Measurements from ENCODE around the gene NHLH2.

The NHLH2 gene

GRCh38 chr1:115842948-115843347 is 2.0 kb upstream of the NHLH2 start:
- no peak overlapping the region for H3K4me3 ChIP-seq (replicated peaks; ENCODE audit: low read depth, low read length)
- no peak for DNase-seq (ENCODE audit: extremely low read depth, insufficient read length)
- TF ChIP-seq, protein P1, sequence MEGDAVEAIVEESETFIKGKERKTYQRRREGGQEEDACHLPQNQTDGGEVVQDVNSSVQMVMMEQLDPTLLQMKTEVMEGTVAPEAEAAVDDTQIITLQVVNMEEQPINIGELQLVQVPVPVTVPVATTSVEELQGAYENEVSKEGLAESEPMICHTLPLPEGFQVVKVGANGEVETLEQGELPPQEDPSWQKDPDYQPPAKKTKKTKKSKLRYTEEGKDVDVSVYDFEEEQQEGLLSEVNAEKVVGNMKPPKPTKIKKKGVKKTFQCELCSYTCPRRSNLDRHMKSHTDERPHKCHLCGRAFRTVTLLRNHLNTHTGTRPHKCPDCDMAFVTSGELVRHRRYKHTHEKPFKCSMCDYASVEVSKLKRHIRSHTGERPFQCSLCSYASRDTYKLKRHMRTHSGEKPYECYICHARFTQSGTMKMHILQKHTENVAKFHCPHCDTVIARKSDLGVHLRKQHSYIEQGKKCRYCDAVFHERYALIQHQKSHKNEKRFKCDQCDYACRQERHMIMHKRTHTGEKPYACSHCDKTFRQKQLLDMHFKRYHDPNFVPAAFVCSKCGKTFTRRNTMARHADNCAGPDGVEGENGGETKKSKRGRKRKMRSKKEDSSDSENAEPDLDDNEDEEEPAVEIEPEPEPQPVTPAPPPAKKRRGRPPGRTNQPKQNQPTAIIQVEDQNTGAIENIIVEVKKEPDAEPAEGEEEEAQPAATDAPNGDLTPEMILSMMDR (IDR thresholded peaks at IDR 0.05; ENCODE audit: insufficient read depth, low read length, poor library complexity, severe bottlenecking) = no peak
- peaks cover 1% of the 10 kb centered on the region for H3K27me3 ChIP-seq (replicated peaks; ENCODE audit: control insufficient read depth, insufficient read depth, low read length)
- no peaks in the 10 kb centered on the region for H3K36me3 ChIP-seq (ENCODE audit: control insufficient read depth, insufficient read depth, low read length)

DNA sequence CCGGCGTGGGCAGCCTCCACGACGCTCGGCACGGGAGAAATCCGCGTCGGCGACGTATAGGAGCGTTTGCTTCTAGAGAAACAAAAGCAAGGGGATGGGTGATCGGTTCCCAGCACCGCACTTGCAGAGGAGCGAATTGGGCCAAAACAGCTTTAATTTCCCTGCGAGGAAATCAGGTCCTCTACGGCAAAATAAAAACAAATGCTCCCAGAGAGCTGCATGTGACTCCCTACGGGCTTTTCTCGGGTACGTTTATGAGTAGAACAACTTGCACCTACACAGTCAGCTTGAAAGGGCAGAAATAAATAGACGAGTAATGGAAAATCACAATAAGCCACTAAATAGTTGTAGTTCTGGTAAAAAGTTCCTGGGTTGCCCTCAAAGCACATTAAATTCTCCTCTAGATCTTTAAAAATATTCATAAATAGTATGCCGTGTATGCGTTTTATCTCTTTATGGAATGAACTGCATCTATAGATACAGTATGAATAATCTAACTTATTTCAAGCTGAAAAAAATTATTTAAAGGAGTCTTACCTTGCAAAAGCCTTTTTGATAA is 1.2 kb downstream of the NHLH2 start:
- H3K4me3 ChIP-seq (replicated peaks; ENCODE audit: low read depth, low read length) = no peak overlapping the region
- no peaks in the 10 kb centered on the region for H3K36me3 ChIP-seq (ENCODE audit: control insufficient read depth, insufficient read depth, low read length)
- H3K27me3 ChIP-seq (replicated peaks; ENCODE audit: control insufficient read depth, insufficient read depth, low read length) = peaks cover 1% of the 10 kb centered on the region
- DNase-seq (ENCODE audit: extremely low read depth, insufficient read length) = no peak
- TF ChIP-seq, protein P1 (IDR thresholded peaks at IDR 0.05; ENCODE audit: insufficient read depth, low read length, poor library complexity, severe bottlenecking) = no peak

- peak; percentile 6 for DNase-seq (ENCODE audit: extremely low read depth, insufficient read length)
Observed at GRCh38 chr1:115839029-115839678, 1.8 kb downstream of the NHLH2 start.

DNA sequence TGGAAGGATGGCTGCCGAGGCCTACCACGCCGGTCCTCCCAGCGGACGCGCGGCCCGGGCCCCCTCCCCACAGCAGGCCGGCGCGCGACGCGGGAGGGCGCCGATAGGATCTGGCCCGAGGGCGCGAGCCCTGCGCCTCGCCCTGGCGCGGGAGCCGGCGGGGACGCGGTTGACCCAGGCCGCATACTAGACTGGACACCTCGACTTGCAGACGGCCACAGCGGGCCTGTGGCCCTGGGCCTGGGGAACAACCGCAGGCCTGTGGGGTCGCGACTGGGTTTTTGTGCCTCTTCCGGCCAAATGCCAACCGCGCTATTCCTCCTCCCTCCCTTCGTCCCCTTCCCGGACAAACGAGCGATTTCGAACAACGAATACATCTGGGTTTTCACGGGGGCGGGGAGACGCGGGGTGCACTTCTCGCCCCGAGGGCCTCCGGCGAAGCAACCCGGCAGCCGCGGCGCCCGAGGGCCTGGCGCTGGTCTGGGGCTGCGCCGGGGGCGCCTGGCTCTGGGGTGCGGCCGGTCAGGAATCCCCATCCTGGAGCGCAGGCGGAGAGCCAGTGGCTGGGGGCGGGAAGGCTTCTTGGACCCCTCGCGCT is 2.4 kb downstream of the NHLH2 start:
- Histone ChIP-seq H3K27me3 (replicated peaks; ENCODE audit: control insufficient read depth, insufficient read depth, low read length) (peaks cover 1% of the 10 kb centered on the region), H3K36me3 (ENCODE audit: control insufficient read depth, insufficient read depth, low read length) (no peaks in the 10 kb centered on the region), H3K4me3 (replicated peaks; ENCODE audit: low read depth, low read length) (no peak overlapping the region)
- DNase-seq (ENCODE audit: extremely low read depth, insufficient read length) = no peak
- TF ChIP-seq, protein P1 (IDR thresholded peaks at IDR 0.05; ENCODE audit: insufficient read depth, low read length, poor library complexity, severe bottlenecking) = no peak

More at GRCh38 chr1:115839029-115839678, 1.8 kb downstream of the NHLH2 start:
- TF ChIP-seq, protein P1 (IDR thresholded peaks at IDR 0.05; ENCODE audit: insufficient read depth, low read length, poor library complexity, severe bottlenecking) = no peak
- no peak overlapping the region for H3K4me3 ChIP-seq (replicated peaks; ENCODE audit: low read depth, low read length)
- H3K27me3 ChIP-seq (replicated peaks; ENCODE audit: control insufficient read depth, insufficient read depth, low read length) = peaks cover 1% of the 10 kb centered on the region
- H3K36me3 ChIP-seq (ENCODE audit: control insufficient read depth, insufficient read depth, low read length) = no peaks in the 10 kb centered on the region

DNA sequence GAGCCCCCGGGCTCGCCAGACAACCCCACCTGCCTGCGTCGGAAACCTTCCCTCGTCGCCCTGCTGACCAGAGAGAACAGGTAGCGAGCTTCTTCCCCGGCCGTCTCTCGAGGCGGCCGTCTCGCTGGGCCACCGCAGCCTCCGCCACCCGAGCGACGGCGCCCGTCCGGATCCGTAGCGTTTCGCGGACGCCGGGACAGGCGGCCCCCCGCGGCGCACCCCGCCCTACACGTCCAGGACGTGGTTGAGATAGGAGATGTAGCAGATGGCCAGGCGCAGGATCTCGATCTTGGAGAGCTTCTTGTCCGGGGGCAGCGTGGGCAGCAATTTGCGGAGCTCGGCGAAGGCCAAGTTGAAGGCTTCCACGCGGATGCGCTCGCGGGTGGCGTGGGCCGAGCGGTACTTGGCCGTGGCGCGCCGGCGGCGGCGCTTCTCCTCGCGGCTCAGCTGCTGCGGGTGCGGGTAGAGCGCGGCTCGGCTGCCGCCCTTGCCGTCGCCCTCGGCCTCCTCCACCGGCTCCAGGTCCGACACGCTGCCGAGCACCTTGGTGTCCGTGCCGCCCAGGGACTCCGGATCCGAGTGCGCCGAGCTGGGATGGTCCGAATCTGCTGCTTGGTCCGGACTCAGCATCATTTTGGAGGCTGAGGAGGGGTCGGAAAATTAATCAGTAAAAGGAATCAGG is 3.0 kb downstream of the NHLH2 start:
- TF ChIP-seq, protein P1 (IDR thresholded peaks at IDR 0.05; ENCODE audit: insufficient read depth, low read length, poor library complexity, severe bottlenecking) = no peak
- Histone ChIP-seq H3K27me3 (replicated peaks; ENCODE audit: control insufficient read depth, insufficient read depth, low read length) (peaks cover 1% of the 10 kb centered on the region), H3K36me3 (ENCODE audit: control insufficient read depth, insufficient read depth, low read length) (no peaks in the 10 kb centered on the region), H3K4me3 (replicated peaks; ENCODE audit: low read depth, low read length) (no peak overlapping the region)
- peak; percentile 9 for DNase-seq (ENCODE audit: extremely low read depth, insufficient read length)

All from GM06990 (cell line).